Right forelimb (tissue), 1 donor: ENCODE data around the gene SLC45A1.

Experiments used
- DNase-seq: peaks from one replicate; pipeline ENCODE4 v3.0.0-alpha.2; 2018

Gene SLC45A1

DNA sequence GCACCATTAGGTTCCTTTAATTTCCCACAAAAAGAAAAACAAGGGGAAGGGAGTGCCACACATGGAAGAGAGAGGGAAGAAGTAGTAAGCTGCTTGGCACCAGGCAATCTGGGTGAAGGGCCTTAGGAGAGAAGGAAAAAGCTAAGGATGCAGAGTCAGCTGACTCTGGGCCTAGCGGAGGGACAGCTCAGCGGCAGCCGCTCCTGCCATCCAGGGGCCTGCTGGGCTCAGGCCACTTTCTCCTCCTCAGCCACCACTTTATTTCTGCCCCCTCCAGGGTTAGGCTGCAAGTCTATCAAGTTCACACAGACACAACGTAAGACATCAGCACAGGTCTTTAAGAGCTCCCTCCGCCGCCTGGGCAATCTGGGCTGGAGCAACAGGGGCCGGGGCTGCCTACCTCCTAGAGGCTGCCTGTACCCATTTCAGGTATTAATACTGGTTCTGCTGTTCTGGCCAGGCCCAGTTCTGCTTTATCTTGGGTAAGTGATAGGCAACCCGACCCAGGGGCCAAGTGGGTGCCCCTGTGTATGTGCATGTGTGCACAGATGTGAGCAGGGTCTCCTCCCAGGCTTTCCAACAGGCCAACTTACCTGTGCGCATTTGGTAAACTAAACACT, 53.6 kb downstream of the SLC45A1 start:
- peak; percentile 42 for DNase-seq

GRCh38 chr1:8373125-8373524, 55.2 kb downstream of the SLC45A1 start:
- no peak for DNase-seq

DNA sequence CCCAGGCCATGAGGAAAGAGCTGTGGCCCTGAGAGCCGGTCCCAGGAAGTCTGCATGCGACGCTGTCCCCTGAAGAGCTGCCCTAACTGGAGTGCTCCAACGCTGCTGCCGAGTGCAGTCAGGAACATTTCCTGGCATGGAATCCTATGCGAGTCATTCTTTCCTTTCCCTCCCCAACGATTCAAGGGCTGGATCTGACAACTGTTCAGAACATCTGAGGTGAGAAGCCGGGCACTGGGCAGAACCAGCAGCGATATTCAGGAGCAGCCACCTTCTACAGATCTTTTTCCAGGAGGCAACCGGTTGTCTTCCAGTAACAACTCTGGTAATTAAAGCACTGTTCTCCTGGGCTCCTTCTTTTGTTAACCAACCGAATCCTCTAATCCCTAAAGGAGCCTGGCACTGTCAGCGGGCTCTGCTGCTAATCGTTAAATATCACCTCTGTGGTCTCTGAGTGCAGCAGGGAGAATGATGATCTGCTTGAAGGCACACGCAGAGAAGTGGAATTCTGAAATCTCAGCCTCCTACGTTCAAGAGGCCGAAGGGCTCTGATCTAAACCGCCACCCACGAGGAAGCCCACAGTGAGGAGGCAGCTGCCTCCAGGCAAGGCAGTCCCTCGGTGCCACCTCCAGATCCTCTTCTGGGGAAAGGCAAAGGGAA, 55.8 kb downstream of the SLC45A1 start:
- DNase-seq: peak; percentile 79

DNA sequence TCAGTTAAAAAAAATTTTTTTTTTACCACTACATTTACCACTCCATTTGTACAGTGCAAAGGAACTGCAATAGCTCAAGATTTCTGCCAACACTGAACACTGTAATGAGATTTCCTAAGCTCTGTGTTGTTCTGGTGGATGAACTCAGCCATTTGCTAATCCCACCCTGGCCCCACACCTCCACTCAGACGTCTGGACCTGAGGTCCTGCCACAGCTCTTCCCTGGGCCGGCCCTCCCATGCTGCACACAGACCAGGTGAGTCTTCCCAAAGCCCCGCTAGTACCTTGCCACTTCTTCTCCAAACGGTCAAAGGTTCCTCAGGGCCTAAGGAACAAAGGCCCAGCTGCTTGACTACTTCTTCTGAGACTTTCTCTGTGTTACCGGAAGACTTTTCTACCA, 56.4 kb downstream of the SLC45A1 start:
- peak; percentile 32 for DNase-seq

GRCh38 chr1:8374812-8375211, 56.9 kb downstream of the SLC45A1 start:
- peak; percentile 25 for DNase-seq

DNA sequence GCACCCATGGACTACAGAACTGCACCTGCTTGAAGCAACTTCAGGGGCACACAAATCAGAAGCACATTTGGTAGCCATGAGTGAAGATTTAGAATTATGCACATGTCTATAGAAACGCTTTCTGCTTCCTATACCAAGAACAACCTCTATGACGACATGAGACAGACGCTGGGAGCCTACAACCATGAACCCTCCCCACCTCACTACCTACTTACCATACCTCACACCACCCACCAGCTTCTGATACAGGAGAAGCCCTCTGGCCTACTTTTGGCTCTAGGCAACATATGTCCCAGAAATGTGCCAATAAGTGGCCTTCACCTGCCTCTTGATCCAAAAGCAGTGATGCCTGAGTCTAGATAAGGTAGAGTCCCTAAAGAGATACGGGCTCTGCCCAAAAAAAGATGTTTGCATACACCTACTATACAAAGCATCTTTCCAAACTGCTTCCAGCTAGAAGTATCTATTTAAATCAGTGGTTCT, 58.5 kb downstream of the SLC45A1 start:
- peak; percentile 3 for DNase-seq

- DNase-seq: peak; percentile 1
Observed at GRCh38 chr1:8377271-8377981, 59.5 kb downstream of the SLC45A1 start.

- DNase-seq: no peak
Observed at GRCh38 chr1:8378178-8378577, 60.3 kb downstream of the SLC45A1 start.

DNA sequence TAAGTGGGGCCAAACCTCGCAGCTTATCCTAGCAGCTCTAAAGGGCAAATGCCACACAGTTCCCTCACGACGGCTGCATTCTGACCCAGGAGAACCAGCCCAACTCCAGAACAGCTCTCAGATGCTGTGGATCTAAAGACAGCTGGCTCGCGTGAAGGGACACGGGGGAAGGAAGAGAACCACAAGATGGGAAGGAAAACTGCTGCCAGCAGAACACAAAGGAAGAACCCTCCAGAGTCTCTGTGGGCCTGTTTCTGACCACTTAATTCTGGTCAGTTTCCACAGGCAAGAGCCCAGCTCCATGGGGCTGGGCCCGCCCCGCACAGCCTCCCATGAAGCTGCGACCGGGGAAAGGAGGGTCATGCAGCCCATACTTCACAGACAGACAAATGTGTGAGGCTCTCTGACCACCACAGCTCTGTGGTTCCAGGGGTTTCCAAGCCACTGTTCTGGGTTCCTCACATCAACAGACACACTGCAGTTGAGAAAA, 61.1 kb downstream of the SLC45A1 start:
- peak; percentile 37 for DNase-seq

GRCh38 chr1:8379513-8380186, 61.7 kb downstream of the SLC45A1 start:
- peak; percentile 39 for DNase-seq

- peak; percentile 3 for DNase-seq
Observed at GRCh38 chr1:8380310-8380709, 62.4 kb downstream of the SLC45A1 start.

DNA sequence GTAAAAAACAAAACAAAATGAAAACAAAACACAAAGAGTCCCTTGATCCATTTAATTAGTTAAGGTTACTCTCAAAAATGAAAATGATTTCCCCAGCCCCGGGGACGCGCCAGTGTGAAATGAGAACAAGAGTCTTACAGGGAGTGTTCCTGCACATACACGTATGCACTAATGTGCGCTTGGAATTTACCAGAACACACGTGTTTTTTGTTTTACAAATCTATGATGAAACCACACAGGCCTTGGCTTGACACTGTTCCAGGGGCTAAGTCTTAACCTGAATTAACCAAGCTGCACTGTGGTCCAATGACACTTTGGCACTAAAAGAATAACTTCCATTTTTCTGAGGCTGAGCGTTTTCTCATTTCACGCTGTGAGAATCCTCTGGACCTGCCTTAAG, 63.7 kb downstream of the SLC45A1 start:
- DNase-seq: no peak

DNA sequence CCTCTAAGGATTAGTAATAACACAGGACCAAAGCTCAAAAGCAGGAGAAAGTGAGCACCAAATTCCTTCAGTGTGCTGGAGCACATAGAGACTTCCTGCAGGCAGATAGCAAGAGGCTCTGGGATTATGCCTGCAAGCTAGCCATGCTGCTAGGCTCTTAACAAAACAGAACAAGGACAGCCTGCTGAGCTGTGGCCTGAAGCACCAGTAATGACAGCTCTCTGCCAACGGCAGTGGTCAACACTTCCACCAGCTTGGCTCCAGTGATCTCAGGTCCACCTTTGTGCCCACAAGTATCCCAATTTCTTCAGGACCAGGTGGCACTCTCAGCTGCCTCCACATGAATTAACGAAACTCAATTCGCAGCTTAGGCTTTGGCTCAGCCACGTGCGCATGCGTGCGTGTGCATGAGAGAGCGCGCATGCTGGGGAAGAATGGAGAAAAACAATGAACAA, 64.2 kb downstream of the SLC45A1 start:
- no peak for DNase-seq

DNA sequence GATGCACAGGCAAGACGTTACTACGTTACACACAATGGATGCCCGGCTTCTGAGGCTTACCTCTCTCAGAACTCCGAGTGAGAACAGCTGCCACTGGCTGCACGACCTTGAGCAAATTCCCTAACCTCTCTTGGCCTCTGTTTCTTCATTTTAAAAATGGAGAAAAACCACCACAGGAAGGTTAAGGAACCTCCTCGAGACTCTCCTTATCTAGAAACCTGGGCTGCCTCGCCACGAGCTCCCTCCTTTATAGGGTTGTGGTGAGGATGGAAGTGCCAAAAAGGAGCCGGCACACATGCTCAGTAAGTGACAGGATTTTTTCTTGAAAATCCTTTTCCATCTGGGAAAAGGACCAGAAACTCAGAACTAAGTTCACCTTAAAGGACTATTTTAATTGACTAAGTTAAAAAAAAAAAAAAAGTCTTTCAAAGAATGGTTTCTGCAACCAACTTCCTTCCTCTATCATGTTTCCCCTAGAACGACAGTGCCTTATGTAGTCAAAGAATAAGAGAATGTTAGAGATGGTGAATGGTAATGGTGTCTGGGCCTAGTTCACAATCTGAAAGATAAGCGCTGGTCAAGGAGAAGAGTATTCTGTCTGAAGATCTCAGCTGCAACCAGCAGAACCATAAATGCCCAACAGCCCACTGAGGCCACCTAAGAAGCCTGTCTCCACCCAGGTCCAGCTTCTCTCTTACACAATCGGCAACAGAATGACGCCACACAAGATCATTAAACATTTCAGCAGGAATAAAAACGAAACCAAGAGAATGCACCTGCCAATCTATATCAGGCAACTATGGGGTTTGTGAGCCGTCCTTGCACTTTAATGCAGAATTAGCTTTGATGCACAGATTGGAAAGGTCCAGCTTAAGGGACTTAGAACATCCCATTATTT, 64.9 kb downstream of the SLC45A1 start:
- peak; percentile 18 for DNase-seq

DNA sequence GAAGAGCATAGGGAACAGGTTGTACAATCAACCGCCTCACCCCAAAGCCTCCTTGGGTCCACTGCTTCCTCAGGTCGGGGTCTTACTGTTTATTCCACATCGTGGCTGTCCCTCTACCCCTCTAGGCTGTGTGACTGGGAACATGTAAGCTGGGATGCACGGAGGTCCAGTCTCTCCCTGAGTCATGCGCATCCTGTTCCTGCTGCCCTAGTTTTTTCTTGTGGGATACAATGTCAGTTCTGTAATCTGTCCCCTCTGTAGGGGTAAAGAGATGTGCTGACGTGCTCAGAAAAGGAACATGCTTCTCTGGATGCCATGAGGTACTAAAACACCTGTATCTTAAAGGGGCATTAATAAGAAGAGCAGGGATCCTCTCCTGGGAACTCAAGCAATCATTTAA, 66.2 kb downstream of the SLC45A1 start:
- DNase-seq: peak; percentile 19

DNA sequence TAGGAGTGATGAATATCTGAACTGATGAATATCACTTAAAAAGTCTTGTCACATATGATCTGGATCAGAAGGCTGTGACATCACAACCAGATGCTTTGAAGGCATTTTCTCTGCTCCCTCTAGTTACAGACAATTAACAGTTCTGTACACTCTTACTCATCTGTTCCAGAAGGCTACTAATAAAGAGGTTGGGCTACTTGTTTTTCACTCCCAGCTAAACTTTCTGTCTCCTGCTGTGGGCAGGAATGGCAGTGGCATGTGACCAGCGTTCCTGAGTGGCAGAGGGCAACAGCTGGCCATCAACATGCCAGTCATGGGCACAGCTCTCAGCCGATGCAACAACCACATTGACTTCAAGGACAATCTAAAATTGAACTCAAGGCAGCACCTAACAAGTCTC, 66.7 kb downstream of the SLC45A1 start:
- DNase-seq: peak; percentile 39

DNA sequence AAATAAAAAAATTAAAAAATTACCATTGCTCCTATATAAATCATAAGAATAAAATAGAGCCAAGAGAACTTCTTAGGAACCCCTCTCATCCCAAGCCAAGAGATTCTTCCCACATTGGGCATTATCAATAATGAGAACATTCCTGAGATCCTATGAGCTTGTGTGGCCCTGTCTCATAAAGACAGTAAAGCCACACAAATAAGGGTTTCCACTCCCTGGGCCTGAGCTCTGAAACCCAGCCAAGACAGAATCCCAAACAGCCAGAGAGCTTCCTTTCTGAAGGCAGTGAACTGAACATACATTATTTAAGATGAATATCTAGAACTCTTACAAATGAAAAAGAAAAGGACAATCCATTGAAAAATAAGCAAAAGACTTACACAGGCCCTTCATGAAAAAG, 68.3 kb downstream of the SLC45A1 start:
- DNase-seq: peak; percentile 18

- no peak for DNase-seq
Observed at GRCh38 chr1:8388732-8389562, 71.0 kb downstream of the SLC45A1 start.

- no peak for DNase-seq
Observed at GRCh38 chr1:8389958-8390535, 72.1 kb downstream of the SLC45A1 start.

DNA sequence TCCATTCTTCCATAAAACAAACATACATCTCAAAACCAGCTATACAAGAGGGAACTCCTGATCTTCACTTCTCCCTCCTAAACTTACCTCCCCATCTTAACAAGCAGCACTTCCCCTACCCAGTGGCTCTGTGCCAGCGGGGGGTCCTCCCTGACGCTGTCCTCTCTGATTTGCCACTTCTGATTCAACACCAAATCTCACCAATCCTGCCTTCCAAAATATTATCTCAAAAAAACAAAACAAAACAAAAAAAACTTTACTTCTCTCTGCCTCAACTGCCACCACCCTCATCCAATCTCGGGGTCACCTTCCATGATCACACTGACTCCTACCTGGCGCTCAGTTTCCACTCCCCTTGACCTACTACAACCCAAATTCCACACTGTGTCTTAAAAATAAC, 72.8 kb downstream of the SLC45A1 start:
- DNase-seq: no peak

GRCh38 chr1:8392522-8392921, 74.6 kb downstream of the SLC45A1 start:
- no peak for DNase-seq
